Fibroblast of skin of right biceps (primary cell): ENCODE results near the gene PEX11G.

ENCODE experiments used
- DNase-seq: peaks from one replicate; pipeline ENCODE4 v3.0.0-alpha.2; 2013

The PEX11G gene

GRCh38 chr19:7488736-7489353 is at the start of gene PEX11G:
TSS of gene PEX11G (minus strand) at chr19:7489035. CDS start at chr19:7489010, 25 bp downstream.
- DNase-seq = peak; percentile 84

GRCh38 chr19:7535998-7536695 is 47.3 kb upstream of the PEX11G start:
- DNase-seq = no peak

GRCh38 chr19:7535047-7535997 is 46.5 kb upstream of the PEX11G start, which contains the start of gene PNPLA6:
TSS of gene PNPLA6 (plus strand) at chr19:7535717. CDS start at chr19:7535789, 72 bp downstream.
- peak; percentile 93 for DNase-seq

- peak; percentile 83 for DNase-seq
Measured at GRCh38 chr19:7534531-7535046, 45.8 kb upstream of the PEX11G start.

- peak; percentile 89 for DNase-seq
Measured at GRCh38 chr19:7533925-7534480, 45.2 kb upstream of the PEX11G start.

GRCh38 chr19:7533281-7533885 is 44.5 kb upstream of the PEX11G start:
- peak; percentile 66 for DNase-seq

- DNase-seq = no peak
Measured at GRCh38 chr19:7529610-7530490, 41.0 kb upstream of the PEX11G start.

- DNase-seq = no peak
Measured at GRCh38 chr19:7529246-7529600, 40.4 kb upstream of the PEX11G start.

GRCh38 chr19:7528522-7529245 is 39.8 kb upstream of the PEX11G start:
- DNase-seq = no peak

GRCh38 chr19:7528192-7528519 is 39.3 kb upstream of the PEX11G start:
- DNase-seq = no peak

- DNase-seq = no peak
Measured at GRCh38 chr19:7527516-7528191, 38.8 kb upstream of the PEX11G start.

- no peak for DNase-seq
Measured at GRCh38 chr19:7526059-7526929, 37.5 kb upstream of the PEX11G start.

GRCh38 chr19:7524992-7525739 is 36.3 kb upstream of the PEX11G start:
- no peak for DNase-seq

- no peak for DNase-seq
Measured at GRCh38 chr19:7524523-7524922, 35.7 kb upstream of the PEX11G start.

- DNase-seq = no peak
Measured at GRCh38 chr19:7522923-7523667, 34.3 kb upstream of the PEX11G start.

- DNase-seq = peak; percentile 96
Measured at GRCh38 chr19:7522072-7522922, 33.5 kb upstream of the PEX11G start, which contains the start of gene MCOLN1. TSS of gene MCOLN1 (plus strand) at chr19:7522624. CDS start at chr19:7522751, 127 bp downstream.
